ENCODE data around the gene OR51B4.

The OR51B4 gene

DNA sequence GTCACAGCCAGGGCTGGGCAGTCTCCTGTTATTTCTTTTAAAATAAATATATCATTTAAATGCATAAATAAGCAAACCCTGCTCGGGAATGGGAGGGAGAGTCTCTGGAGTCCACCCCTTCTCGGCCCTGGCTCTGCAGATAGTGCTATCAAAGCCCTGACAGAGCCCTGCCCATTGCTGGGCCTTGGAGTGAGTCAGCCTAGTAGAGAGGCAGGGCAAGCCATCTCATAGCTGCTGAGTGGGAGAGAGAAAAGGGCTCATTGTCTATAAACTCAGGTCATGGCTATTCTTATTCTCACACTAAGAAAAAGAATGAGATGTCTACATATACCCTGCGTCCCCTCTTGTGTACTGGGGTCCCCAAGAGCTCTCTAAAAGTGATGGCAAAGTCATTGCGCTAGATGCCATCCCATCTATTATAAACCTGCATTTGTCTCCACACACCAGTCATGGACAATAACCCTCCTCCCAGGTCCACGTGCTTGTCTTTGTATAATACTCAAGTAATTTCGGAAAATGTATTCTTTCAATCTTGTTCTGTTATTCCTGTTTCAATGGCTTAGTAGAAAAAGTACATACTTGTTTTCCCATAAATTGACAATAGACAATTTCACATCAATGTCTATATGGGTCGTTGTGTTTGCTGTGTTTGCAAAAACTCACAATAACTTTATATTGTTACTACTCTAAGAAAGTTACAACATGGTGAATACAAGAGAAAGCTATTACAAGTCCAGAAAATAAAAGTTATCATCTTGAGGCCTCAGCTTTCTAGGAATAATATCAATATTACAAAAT lies 13.4 kb downstream of the OR51B4 start:
- no peak for DNase-seq (ENCODE audit: low spot score)
- TF ChIP-seq, protein P1, sequence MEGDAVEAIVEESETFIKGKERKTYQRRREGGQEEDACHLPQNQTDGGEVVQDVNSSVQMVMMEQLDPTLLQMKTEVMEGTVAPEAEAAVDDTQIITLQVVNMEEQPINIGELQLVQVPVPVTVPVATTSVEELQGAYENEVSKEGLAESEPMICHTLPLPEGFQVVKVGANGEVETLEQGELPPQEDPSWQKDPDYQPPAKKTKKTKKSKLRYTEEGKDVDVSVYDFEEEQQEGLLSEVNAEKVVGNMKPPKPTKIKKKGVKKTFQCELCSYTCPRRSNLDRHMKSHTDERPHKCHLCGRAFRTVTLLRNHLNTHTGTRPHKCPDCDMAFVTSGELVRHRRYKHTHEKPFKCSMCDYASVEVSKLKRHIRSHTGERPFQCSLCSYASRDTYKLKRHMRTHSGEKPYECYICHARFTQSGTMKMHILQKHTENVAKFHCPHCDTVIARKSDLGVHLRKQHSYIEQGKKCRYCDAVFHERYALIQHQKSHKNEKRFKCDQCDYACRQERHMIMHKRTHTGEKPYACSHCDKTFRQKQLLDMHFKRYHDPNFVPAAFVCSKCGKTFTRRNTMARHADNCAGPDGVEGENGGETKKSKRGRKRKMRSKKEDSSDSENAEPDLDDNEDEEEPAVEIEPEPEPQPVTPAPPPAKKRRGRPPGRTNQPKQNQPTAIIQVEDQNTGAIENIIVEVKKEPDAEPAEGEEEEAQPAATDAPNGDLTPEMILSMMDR (IDR thresholded peaks at IDR 0.05; ENCODE audit: borderline replicate concordance, control extremely low read depth, extremely low read depth, insufficient read depth, missing control alignments), result no peak
- in situ Hi-C loops (cut with MboI; ENCODE audit: low sequenced_read_pairs, unreplicated experiment), result no loop called here

DNA sequence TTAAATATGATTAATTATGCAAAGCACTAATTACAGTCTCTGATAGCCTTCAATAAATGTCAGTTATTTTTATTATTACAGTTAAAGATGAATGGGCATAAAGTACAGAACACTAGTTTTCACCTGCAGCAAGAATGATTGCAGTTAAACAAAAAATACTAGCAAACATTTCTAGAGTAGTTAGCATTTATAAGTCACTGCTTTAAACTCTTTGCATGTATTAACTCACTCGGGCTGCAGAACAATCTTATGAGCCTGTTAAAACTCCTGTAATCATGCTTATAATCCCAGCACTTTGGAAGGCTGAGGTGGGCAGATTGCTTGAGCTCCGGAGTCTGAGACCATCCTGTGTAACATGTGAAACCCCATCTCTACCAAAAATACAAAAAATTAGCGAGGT lies 14.8 kb downstream of the OR51B4 start:
- in situ Hi-C loops (cut with MboI; ENCODE audit: low sequenced_read_pairs, unreplicated experiment), result no loop called here
- no peak for DNase-seq (ENCODE audit: low spot score)
- TF ChIP-seq, protein P1 (IDR thresholded peaks at IDR 0.05; ENCODE audit: borderline replicate concordance, control extremely low read depth, extremely low read depth, insufficient read depth, missing control alignments), result no peak

DNA sequence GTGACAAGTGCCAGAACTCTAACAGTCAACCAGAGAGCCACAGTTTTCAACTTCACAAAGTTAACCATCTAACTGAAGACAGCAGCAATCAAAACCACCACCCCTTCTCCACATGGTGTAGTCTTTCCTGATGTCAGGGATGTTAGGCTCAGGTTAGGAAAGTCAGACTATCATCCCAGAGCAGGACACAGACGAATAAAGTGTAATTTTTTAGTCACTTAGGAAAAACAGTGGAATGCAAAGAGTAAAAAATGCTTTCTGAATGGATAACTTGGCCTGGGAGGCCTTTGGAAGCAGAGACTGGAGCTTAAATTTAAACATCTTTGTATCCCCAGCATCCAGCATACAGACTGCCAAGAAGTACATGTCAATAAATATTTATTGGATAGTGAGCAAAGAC lies 15.4 kb downstream of the OR51B4 start:
- DNase-seq (ENCODE audit: low spot score), result no peak
- in situ Hi-C loops (cut with MboI; ENCODE audit: low sequenced_read_pairs, unreplicated experiment), result no loop called here
- TF ChIP-seq, protein P1 (IDR thresholded peaks at IDR 0.05; ENCODE audit: borderline replicate concordance, control extremely low read depth, extremely low read depth, insufficient read depth, missing control alignments), result no peak

DNA sequence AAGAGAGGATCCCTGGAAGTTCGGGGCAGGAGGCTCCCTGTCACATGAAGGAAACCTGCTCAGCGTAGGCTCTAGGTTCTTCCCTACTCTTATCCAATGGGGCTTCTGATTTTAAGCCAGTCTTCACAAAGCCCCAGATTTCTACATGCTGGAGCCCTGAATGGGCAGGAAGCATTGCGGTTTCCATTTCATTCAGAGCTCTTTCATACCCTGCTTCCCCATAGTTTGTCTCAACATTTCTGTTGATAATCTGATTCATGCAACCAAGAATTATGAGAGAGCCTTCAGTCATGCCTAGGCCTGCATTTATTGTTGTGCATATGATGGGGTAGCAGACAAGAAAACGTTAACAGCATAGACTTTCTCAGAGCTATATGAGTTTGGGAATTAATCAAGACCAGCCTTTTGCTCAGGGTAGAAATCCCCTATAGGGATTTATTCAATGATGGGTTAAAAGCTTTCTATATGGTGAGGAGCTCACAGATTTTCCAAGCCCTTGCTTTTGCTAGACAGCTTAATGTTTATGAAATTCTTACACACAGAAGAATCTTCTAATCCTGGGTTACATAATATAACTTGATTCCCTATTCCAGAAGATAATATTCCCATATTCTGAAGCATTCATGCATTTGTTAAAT lies 15.9 kb downstream of the OR51B4 start:
- DNase-seq (ENCODE audit: low spot score), result no peak
- in situ Hi-C loops (cut with MboI; ENCODE audit: low sequenced_read_pairs, unreplicated experiment), result no loop called here
- TF ChIP-seq, protein P1 (IDR thresholded peaks at IDR 0.05; ENCODE audit: borderline replicate concordance, control extremely low read depth, extremely low read depth, insufficient read depth, missing control alignments), result no peak

DNA sequence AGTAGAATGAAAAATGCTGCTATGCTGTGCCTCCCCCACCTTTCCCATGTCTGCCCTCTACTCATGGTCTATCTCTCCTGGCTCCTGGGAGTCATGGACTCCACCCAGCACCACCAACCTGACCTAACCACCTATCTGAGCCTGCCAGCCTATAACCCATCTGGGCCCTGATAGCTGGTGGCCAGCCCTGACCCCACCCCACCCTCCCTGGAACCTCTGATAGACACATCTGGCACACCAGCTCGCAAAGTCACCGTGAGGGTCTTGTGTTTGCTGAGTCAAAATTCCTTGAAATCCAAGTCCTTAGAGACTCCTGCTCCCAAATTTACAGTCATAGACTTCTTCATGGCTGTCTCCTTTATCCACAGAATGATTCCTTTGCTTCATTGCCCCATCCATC lies 17.1 kb downstream of the OR51B4 start:
- TF ChIP-seq, protein P1 (IDR thresholded peaks at IDR 0.05; ENCODE audit: borderline replicate concordance, control extremely low read depth, extremely low read depth, insufficient read depth, missing control alignments), result no peak
- DNase-seq (ENCODE audit: low spot score), result no peak
- in situ Hi-C loops (cut with MboI; ENCODE audit: low sequenced_read_pairs, unreplicated experiment), result no loop called here

DNA sequence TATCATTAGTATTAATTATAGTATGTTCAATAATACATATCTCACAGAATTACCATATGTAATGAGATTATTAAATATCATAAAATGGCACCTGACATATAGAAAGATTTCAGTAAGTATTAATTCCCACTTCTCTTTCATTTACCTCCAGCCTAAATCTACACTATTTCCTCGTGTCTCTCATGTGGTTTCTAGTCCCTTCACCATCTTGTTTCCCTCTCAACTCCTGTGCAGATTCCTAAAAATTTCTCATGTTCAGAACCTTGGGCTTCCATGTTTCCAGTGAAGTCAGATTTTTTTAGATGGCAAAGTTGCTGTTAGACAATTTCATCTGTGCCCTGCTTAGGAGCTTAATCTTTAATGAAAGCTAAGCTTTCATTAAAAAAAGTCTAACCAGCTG lies 17.9 kb downstream of the OR51B4 start:
- in situ Hi-C loops (cut with MboI; ENCODE audit: low sequenced_read_pairs, unreplicated experiment), result no loop called here
- TF ChIP-seq, protein P1 (IDR thresholded peaks at IDR 0.05; ENCODE audit: borderline replicate concordance, control extremely low read depth, extremely low read depth, insufficient read depth, missing control alignments), result no peak
- no peak for DNase-seq (ENCODE audit: low spot score)

Measured in GM13976 (cell line).